ENCODE measurements around the gene PCCB. TPM values are rescaled to one million over a fixed set of nuclear protein-coding genes. Genes with fewer than 3 reads are reported as not detected.

Gene PCCB
- total RNA-seq, 1 experiment from 2014 or later = 69.0 TPM

DNA sequence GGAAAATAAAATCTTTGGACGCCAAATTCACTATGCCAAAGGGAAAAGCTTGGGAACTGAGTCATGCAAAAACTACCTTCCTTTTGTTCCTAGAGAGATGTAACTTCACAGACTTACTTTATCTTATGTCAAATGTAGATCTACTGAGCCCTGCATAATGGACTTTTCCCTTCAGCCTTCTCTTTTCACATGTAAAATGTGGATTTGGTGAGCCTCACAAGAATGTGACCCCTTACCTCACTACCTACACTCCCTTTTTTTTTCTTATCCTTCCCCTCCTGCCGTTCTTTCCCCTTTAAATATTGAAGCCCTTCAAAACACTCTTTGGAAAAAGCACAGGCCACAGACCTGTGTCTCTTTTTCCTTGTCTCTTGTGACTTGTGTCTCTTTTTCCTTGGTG lies 14.0 kb upstream of the PCCB start (continued):
- TF ChIP-seq NR3C1 (CRISPR knock-in tag; conservative IDR thresholded peaks at IDR 0.05; ENCODE audit: low read depth) = no peak

DNA sequence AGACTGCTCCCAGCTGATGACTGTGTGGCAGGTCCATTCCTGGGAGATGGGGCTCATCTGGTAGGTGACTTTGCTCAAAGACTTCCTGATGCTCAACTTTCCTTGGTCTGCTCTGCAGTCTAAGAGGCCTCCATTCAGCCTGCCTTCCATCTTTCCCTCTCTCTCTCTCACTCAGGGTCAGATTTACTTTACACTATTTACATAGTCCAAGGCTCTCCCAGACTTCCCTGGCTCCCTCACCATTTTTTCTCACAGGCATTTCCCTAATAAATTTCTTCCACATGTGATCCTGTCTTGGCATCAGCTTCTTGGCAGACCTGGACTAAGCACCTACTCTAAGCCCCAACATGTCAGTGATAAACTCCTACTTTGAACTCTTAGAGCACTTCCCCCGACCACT lies 13.0 kb upstream of the PCCB start:
- no peaks in the 10 kb centered on the region for H3K36me3 Mint-ChIP-seq
- POLR2A ChIA-PET = no interaction called here

More for the DNA sequence above, 13.0 kb upstream of the PCCB start:
- no peaks in the 10 kb centered on the region for H3K9me3 Mint-ChIP-seq
- no peak overlapping the region for H3K4me3 Mint-ChIP-seq
- CTCF ChIA-PET = no interaction called here
- H3K4me1 Mint-ChIP-seq = peaks cover 28% of the 10 kb centered on the region
- no peak for ATAC-seq
- TF ChIP-seq TEAD4 (CRISPR knock-in tag; IDR thresholded peaks at IDR 0.05) (no peak), ZNF416 (CRISPR knock-in tag; IDR thresholded peaks at IDR 0.05) (no peak), TP53 (CRISPR knock-in tag; IDR thresholded peaks at IDR 0.05) (no peak), MYBL2 (CRISPR knock-in tag; IDR thresholded peaks at IDR 0.05) (no peak), ZNF396 (CRISPR knock-in tag; IDR thresholded peaks at IDR 0.05; ENCODE audit: borderline replicate concordance) (no peak), NFE2L1 (CRISPR knock-in tag; IDR thresholded peaks at IDR 0.05) (no peak), SMAD4 (CRISPR knock-in tag; IDR thresholded peaks at IDR 0.05) (no peak), TCF7 (CRISPR knock-in tag; IDR thresholded peaks at IDR 0.05; ENCODE audit: low read depth) (no peak), KAT7 (CRISPR knock-in tag; IDR thresholded peaks at IDR 0.05; ENCODE audit: borderline replicate concordance) (no peak), GRHL2 (CRISPR knock-in tag; IDR thresholded peaks at IDR 0.05; ENCODE audit: insufficient replicate concordance, severe bottlenecking) (no peak)
- TF ChIP-seq, protein P1, sequence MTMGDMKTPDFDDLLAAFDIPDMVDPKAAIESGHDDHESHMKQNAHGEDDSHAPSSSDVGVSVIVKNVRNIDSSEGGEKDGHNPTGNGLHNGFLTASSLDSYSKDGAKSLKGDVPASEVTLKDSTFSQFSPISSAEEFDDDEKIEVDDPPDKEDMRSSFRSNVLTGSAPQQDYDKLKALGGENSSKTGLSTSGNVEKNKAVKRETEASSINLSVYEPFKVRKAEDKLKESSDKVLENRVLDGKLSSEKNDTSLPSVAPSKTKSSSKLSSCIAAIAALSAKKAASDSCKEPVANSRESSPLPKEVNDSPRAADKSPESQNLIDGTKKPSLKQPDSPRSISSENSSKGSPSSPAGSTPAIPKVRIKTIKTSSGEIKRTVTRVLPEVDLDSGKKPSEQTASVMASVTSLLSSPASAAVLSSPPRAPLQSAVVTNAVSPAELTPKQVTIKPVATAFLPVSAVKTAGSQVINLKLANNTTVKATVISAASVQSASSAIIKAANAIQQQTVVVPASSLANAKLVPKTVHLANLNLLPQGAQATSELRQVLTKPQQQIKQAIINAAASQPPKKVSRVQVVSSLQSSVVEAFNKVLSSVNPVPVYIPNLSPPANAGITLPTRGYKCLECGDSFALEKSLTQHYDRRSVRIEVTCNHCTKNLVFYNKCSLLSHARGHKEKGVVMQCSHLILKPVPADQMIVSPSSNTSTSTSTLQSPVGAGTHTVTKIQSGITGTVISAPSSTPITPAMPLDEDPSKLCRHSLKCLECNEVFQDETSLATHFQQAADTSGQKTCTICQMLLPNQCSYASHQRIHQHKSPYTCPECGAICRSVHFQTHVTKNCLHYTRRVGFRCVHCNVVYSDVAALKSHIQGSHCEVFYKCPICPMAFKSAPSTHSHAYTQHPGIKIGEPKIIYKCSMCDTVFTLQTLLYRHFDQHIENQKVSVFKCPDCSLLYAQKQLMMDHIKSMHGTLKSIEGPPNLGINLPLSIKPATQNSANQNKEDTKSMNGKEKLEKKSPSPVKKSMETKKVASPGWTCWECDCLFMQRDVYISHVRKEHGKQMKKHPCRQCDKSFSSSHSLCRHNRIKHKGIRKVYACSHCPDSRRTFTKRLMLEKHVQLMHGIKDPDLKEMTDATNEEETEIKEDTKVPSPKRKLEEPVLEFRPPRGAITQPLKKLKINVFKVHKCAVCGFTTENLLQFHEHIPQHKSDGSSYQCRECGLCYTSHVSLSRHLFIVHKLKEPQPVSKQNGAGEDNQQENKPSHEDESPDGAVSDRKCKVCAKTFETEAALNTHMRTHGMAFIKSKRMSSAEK (CRISPR knock-in tag; IDR thresholded peaks at IDR 0.05; ENCODE audit: borderline replicate concordance) = no peak
- TF ChIP-seq, protein P2, sequence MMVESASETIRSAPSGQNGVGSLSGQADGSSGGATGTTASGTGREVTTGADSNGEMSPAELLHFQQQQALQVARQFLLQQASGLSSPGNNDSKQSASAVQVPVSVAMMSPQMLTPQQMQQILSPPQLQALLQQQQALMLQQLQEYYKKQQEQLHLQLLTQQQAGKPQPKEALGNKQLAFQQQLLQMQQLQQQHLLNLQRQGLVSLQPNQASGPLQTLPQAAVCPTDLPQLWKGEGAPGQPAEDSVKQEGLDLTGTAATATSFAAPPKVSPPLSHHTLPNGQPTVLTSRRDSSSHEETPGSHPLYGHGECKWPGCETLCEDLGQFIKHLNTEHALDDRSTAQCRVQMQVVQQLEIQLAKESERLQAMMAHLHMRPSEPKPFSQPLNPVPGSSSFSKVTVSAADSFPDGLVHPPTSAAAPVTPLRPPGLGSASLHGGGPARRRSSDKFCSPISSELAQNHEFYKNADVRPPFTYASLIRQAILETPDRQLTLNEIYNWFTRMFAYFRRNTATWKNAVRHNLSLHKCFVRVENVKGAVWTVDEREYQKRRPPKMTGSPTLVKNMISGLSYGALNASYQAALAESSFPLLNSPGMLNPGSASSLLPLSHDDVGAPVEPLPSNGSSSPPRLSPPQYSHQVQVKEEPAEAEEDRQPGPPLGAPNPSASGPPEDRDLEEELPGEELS (CRISPR knock-in tag; IDR thresholded peaks at IDR 0.05) = no peak
- TF ChIP-seq, protein P3, sequence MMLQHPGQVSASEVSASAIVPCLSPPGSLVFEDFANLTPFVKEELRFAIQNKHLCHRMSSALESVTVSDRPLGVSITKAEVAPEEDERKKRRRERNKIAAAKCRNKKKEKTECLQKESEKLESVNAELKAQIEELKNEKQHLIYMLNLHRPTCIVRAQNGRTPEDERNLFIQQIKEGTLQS (CRISPR knock-in tag; conservative IDR thresholded peaks at IDR 0.05) = no peak
- TF ChIP-seq, protein P4, sequence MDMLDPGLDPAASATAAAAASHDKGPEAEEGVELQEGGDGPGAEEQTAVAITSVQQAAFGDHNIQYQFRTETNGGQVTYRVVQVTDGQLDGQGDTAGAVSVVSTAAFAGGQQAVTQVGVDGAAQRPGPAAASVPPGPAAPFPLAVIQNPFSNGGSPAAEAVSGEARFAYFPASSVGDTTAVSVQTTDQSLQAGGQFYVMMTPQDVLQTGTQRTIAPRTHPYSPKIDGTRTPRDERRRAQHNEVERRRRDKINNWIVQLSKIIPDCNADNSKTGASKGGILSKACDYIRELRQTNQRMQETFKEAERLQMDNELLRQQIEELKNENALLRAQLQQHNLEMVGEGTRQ (CRISPR knock-in tag; IDR thresholded peaks at IDR 0.05) = no peak
- TF ChIP-seq, protein P5, sequence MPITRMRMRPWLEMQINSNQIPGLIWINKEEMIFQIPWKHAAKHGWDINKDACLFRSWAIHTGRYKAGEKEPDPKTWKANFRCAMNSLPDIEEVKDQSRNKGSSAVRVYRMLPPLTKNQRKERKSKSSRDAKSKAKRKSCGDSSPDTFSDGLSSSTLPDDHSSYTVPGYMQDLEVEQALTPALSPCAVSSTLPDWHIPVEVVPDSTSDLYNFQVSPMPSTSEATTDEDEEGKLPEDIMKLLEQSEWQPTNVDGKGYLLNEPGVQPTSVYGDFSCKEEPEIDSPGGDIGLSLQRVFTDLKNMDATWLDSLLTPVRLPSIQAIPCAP (CRISPR knock-in tag; IDR thresholded peaks at IDR 0.05) = no peak
- TF ChIP-seq, protein P6, sequence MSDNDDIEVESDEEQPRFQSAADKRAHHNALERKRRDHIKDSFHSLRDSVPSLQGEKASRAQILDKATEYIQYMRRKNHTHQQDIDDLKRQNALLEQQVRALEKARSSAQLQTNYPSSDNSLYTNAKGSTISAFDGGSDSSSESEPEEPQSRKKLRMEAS (CRISPR knock-in tag; IDR thresholded peaks at IDR 0.05) = no peak
- TF ChIP-seq, protein P7, sequence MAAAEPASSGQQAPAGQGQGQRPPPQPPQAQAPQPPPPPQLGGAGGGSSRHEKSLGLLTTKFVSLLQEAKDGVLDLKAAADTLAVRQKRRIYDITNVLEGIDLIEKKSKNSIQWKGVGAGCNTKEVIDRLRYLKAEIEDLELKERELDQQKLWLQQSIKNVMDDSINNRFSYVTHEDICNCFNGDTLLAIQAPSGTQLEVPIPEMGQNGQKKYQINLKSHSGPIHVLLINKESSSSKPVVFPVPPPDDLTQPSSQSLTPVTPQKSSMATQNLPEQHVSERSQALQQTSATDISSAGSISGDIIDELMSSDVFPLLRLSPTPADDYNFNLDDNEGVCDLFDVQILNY (CRISPR knock-in tag; IDR thresholded peaks at IDR 0.05) = no peak
- no peak for DNase-seq (ENCODE audit: low spot score)
- no peak overlapping the region for H3K27ac Mint-ChIP-seq
- peaks cover 57% of the 10 kb centered on the region for H3K27me3 Mint-ChIP-seq (ENCODE audit: low read depth)
